Body of pancreas (tissue), 4 donors: ENCODE measurements around the gene PTPRJ. TPM values are rescaled to one million over a fixed set of nuclear protein-coding genes. Genes with fewer than 3 reads are reported as not detected.

Experiments used
- ATAC-seq: fragments of 150-250 bp; one replicate; pipeline ENCODE4 v1.9.1; 2016
- DNase-seq, 4 donors: peaks; one replicate each; pipeline ENCODE4 v3.0.0-alpha.2; 2019
- H3K27ac ChIP-seq, 4 donors: fragments of 200-600 bp; sonication (generic); 1 replicate in 3 of 4; 2 replicates in 1 of 4; pipeline versions ENCODE4 v1.5.1 to v1.6.1; 2016 to 2019; ENCODE audit warnings: mild to moderate bottlenecking in 1 of 4, mixed read lengths in 1 of 4, moderate library complexity in 1 of 4
- H3K27me3 ChIP-seq, 2 donors: fragments of 200-600 bp; sonication (generic); one replicate each; pipeline ENCODE4 v1.6.0; 2016; ENCODE audit warnings: mild to moderate bottlenecking in 1 of 2
- H3K36me3 ChIP-seq, 2 donors: fragments of 200-600 bp; sonication (generic); replicated peaks in 1 of 2; 2 replicates each; pipeline ENCODE4 v1.5.1; 2016; ENCODE audit warnings: low read depth in 2 of 2; ENCODE audit not compliant: insufficient read depth in 1 of 2
- H3K4me1 ChIP-seq: fragments of 200-600 bp; sonication (generic); one replicate; pipeline ENCODE4 v1.6.0; 2016
- H3K4me3 ChIP-seq, 2 donors: fragments of 200-600 bp; sonication (generic); 1 replicate in 1 of 2; 2 replicates in 1 of 2; pipeline ENCODE4 v1.5.1; 2016 to 2019
- H3K9me3 ChIP-seq, 3 donors: fragments of 200-600 bp; sonication (generic); 1 replicate in 2 of 3; 2 replicates in 1 of 3; pipeline ENCODE4 v1.5.1; 2016
- CTCF ChIP-seq, 7 experiments: fragments of 450-650 bp in 4 of 7; fragments of 200-600 bp in 3 of 7; sonication (generic) in 3 of 7; IDR thresholded peaks; one replicate each; pipeline ENCODE4 v1.5.1; 2016 to 2019; ENCODE audit warnings: antibody characterized with exemption in 7 of 7
- POLR2A ChIP-seq, 3 donors: fragments of 450-650 bp; IDR thresholded peaks; one replicate each; pipeline ENCODE4 v1.6.1; 2016; ENCODE audit warnings: antibody characterized with exemption in 3 of 3, mild to moderate bottlenecking in 2 of 3
- WGBS, 2 donors: methylation state at CpG; one replicate each; pipeline ENCODE4 v1.1.5; 2017; 5-methylcytosine and 5-hydroxymethylcytosine counted together
- intact Hi-C: fragments of 100-400 bp; cut with DNase I; formaldehyde crosslinking; loops from one replicate; pipeline ENCODE4 v1.15.1; 2023
- total RNA-seq, 2 donors: library from RNA; depleted of rRNA; stranded (reverse); fragments of >200 nt; gene quantifications; one replicate each; pipeline ENCODE4 v1.1.0, GENCODE V29; 2016

The PTPRJ gene
- total RNA-seq, 2 donors from 2014 or later, result 10.9 to 17.1 TPM

GRCh38 chr11:48096588-48097525 is 116.5 kb downstream of the PTPRJ start:
- TF ChIP-seq CTCF (IDR thresholded peaks at IDR 0.05), result no peak
- no peak for TF ChIP-seq POLR2A (IDR thresholded peaks at IDR 0.05)
- DNase-seq (no peak), ATAC-seq (no peak)
- no peak overlapping the region for H3K4me3 ChIP-seq
- WGBS, 2 donors, result 92 to 94% methylated on average over 6 of the region's 6 CpGs
- no peaks in the 10 kb centered on the region for H3K27me3 ChIP-seq
- peaks cover 38% of the 10 kb centered on the region for H3K4me1 ChIP-seq
- no peaks in the 10 kb centered on the region for H3K9me3 ChIP-seq
- intact Hi-C loops, result no loop called here
- no peak overlapping the region for H3K27ac ChIP-seq
- no peaks in the 10 kb centered on the region for H3K36me3 ChIP-seq

DNA sequence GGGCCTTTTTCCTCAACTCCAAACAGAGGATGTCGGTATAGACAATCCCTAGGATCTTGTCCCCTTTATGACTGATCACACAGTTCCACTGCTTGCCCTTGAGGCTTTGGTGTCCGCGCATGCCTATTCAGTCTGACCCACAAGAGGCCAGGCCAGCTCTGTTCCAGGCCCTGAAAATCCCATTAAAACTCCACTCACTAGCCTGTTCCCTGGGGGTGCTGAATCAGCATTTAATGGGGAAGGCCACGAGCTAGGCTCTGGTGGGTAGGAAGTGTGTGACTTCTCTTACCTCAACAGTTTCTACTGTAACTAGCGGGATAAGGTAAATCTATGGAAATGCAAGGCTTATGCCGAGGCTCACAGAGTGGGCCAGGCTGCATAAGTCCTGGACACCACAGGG is 117.7 kb downstream of the PTPRJ start:
- intact Hi-C loops, result no loop called here
- TF ChIP-seq CTCF (IDR thresholded peaks at IDR 0.05) (no peak), POLR2A (IDR thresholded peaks at IDR 0.05) (no peak)
- H3K4me1 ChIP-seq, result peaks cover 44% of the 10 kb centered on the region
- H3K27ac ChIP-seq, result no peak overlapping the region
- H3K27me3 ChIP-seq, result no peaks in the 10 kb centered on the region
- no peak for DNase-seq
- 82 to 89% methylated on average over 6 of the region's 6 CpGs for WGBS, 2 donors
- H3K9me3 ChIP-seq, result no peaks in the 10 kb centered on the region
- no peaks in the 10 kb centered on the region for H3K36me3 ChIP-seq
- no peak overlapping the region for H3K4me3 ChIP-seq
- no peak for ATAC-seq

DNA sequence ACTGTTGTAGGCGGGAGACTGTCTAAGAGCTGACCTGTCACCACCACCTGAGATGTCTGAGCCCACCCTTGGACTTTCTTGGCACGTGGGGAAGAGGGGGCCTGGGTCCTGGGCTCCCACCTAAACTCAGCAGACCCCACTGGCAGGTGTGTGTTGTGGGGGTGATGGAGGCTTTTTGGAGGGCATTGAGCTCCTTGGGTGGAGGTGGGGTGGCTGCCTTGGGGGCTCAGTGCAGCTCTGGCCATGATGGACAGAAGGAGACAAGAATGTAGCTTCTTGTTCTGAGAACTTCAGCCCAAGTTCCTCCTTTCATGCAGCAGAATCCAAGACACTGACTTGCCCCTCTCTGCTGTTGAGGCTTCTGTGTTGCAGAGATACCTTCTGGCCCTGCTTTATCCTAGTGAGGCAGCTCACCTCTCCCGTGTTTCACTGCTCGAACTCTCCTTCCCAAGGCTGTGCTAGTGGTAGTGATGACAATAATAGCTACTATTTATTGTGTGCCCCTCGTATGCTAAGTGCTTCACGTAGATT is 119.6 kb downstream of the PTPRJ start:
- intact Hi-C loops, result no loop called here
- H3K27ac ChIP-seq, result no peak overlapping the region
- peaks cover 46% of the 10 kb centered on the region for H3K4me1 ChIP-seq
- no peaks in the 10 kb centered on the region for H3K36me3 ChIP-seq
- no peak overlapping the region for H3K4me3 ChIP-seq
- 92 to 97% methylated on average over 6 of the region's 6 CpGs for WGBS, 2 donors
- no peak for ATAC-seq
- no peaks in the 10 kb centered on the region for H3K27me3 ChIP-seq
- DNase-seq, result no peak
- TF ChIP-seq POLR2A (IDR thresholded peaks at IDR 0.05) (no peak), CTCF (IDR thresholded peaks at IDR 0.05) (no peak)
- no peaks in the 10 kb centered on the region for H3K9me3 ChIP-seq

DNA sequence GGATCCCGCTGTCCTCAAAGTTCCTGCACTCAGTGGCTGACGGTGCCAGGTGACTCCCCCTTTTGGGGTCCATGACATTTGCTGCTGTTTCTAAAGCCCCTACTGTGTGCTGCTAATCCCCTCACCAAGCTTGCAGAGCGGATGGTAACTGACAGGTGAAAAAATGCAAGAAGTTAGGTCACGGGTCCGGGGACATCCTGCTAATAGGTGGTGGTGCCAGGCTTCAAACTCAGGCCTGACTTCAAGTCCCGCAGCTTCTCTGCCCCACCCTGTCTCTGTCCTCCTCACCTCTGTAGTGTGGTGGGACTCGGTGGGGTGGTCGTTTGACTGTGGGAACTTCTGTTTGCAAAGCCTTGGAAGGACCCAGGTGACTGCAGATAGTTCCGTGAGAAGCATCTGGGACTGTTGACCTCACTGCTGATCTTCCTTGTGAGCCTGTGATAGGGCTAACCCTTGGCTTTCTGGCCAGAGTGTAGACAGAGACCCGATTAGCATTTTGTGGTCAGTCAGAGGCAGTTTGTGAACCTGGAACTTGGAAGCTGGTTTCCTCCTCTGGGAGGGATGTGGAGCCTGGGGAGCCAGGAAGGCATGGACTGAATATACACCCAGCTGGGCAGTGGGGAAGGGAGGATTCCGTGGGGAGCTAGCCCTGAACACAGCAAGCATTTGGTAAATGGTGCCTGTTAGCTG is 120.8 kb downstream of the PTPRJ start:
- 42 to 67% methylated on average over 7 to 11 of the region's 11 CpGs for WGBS, 2 donors
- ATAC-seq, result no peak
- H3K36me3 ChIP-seq, result no peaks in the 10 kb centered on the region
- no peaks in the 10 kb centered on the region for H3K27me3 ChIP-seq
- peak in 1 of 4 donors; percentile 10 for DNase-seq
- no peak overlapping the region for H3K4me3 ChIP-seq
- no peaks in the 10 kb centered on the region for H3K9me3 ChIP-seq
- peak overlapping the region in 3 of 4 donors; percentile 51 to 80 (median 74) for H3K27ac ChIP-seq
- peaks cover 48% of the 10 kb centered on the region for H3K4me1 ChIP-seq
- TF ChIP-seq CTCF (IDR thresholded peaks at IDR 0.05) (no peak), POLR2A (IDR thresholded peaks at IDR 0.05) (no peak)
- intact Hi-C loops, result no loop called here
